IgD-negative memory B cell (primary cell): Measurements from ENCODE around the gene ZYG11A. TPM values are rescaled to one million over a fixed set of nuclear protein-coding genes. Genes with fewer than 3 reads are reported as not detected.
A peak's percentile ranks its signal among the peaks of the same experiment; 100 is the strongest.

Source experiments
- H3K27ac Mint-ChIP-seq, 3 donors: one replicate each; pipeline ENCODE4 v1.8.0; 2020 to 2022; ENCODE audit warnings: mild to moderate bottlenecking in 3 of 3, mixed read lengths in 3 of 3, moderate library complexity in 1 of 3
- H3K27me3 Mint-ChIP-seq: one replicate; pipeline ENCODE4 v1.8.0; 2021; ENCODE audit warnings: mixed read lengths
- H3K36me3 Mint-ChIP-seq: one replicate; pipeline ENCODE4 v1.8.0; 2020; ENCODE audit warnings: mild to moderate bottlenecking, mixed read lengths
- H3K4me1 Mint-ChIP-seq, 3 donors: one replicate each; pipeline ENCODE4 v1.8.0; 2020 to 2022; ENCODE audit warnings: mixed read lengths in 3 of 3, mild to moderate bottlenecking in 1 of 3
- H3K4me3 Mint-ChIP-seq, 4 donors: one replicate each; pipeline ENCODE4 v1.8.0; 2020 to 2022; ENCODE audit warnings: mild to moderate bottlenecking in 4 of 4, mixed read lengths in 4 of 4, moderate library complexity in 3 of 4
- H3K9me3 Mint-ChIP-seq, 3 donors: one replicate each; pipeline ENCODE4 v1.8.0; 2020 to 2021; ENCODE audit warnings: mixed read lengths in 3 of 3, mild to moderate bottlenecking in 1 of 3
- polyA plus RNA-seq: library from polyadenylated mRNA; unstranded; fragments of 300-500 nt; fragmentation: Illumina TruSeq; gene quantifications from one replicate; pipeline ENCODE4 v1.2.3, GENCODE V29; 2021

The ZYG11A gene
- polyA plus RNA-seq, 1 donor from 2014 or later, result 0.33 TPM

GRCh38 chr1:52904208-52904926 is 61.8 kb downstream of the ZYG11A start:
- Mint-ChIP-seq H3K27me3 (no peaks in the 10 kb centered on the region), H3K9me3 (no peaks in the 10 kb centered on the region), H3K4me3 (no peak overlapping the region), H3K36me3 (peaks cover 4% of the 10 kb centered on the region), H3K27ac (peak overlapping the region in 1 of 3 donors; percentile 35), H3K4me1 (peaks cover 0 to 1% (median 0%) of the 10 kb centered on the region in 3 donors)

GRCh38 chr1:52904927-52905698 is 62.6 kb downstream of the ZYG11A start:
- Mint-ChIP-seq H3K36me3 (peaks cover 7% of the 10 kb centered on the region), H3K27ac (peak overlapping the region in 1 of 3 donors; percentile 71), H3K9me3 (no peaks in the 10 kb centered on the region), H3K27me3 (no peaks in the 10 kb centered on the region), H3K4me3 (no peak overlapping the region), H3K4me1 (peaks cover 0 to 1% (median 0%) of the 10 kb centered on the region in 3 donors)

GRCh38 chr1:52906135-52906603 is 63.6 kb downstream of the ZYG11A start:
- Mint-ChIP-seq H3K27ac (peak overlapping the region in 1 of 3 donors; percentile 71), H3K27me3 (no peaks in the 10 kb centered on the region), H3K9me3 (no peaks in the 10 kb centered on the region), H3K4me1 (peaks cover 0 to 1% (median 0%) of the 10 kb centered on the region in 3 donors), H3K4me3 (no peak overlapping the region), H3K36me3 (peaks cover 7% of the 10 kb centered on the region)

GRCh38 chr1:52907068-52907811 is 64.7 kb downstream of the ZYG11A start:
- H3K27me3 Mint-ChIP-seq, result no peaks in the 10 kb centered on the region
- H3K9me3 Mint-ChIP-seq, result no peaks in the 10 kb centered on the region
- H3K4me3 Mint-ChIP-seq, result no peak overlapping the region
- H3K36me3 Mint-ChIP-seq, result peaks cover 7% of the 10 kb centered on the region
- peaks cover 0 to 1% (median 0%) of the 10 kb centered on the region in 3 donors for H3K4me1 Mint-ChIP-seq
- no peak overlapping the region for H3K27ac Mint-ChIP-seq

- H3K4me3 Mint-ChIP-seq, result no peak overlapping the region
- H3K27ac Mint-ChIP-seq, result no peak overlapping the region
- peaks cover 0 to 1% (median 0%) of the 10 kb centered on the region in 3 donors for H3K4me1 Mint-ChIP-seq
- peaks cover 7% of the 10 kb centered on the region for H3K36me3 Mint-ChIP-seq
- no peaks in the 10 kb centered on the region for H3K27me3 Mint-ChIP-seq
- H3K9me3 Mint-ChIP-seq, result no peaks in the 10 kb centered on the region
These were observed 65.2 kb downstream of the ZYG11A start for GRCh38 chr1:52907812-52908153.

- Mint-ChIP-seq H3K36me3 (peaks cover 4% of the 10 kb centered on the region), H3K4me1 (peaks cover 0 to 1% (median 0%) of the 10 kb centered on the region in 3 donors), H3K27ac (no peak overlapping the region), H3K9me3 (no peaks in the 10 kb centered on the region), H3K27me3 (no peaks in the 10 kb centered on the region), H3K4me3 (no peak overlapping the region)
These were observed 69.0 kb downstream of the ZYG11A start for GRCh38 chr1:52911541-52911940.

GRCh38 chr1:52913014-52913413 is 70.5 kb downstream of the ZYG11A start:
- H3K9me3 Mint-ChIP-seq, result no peaks in the 10 kb centered on the region
- H3K4me1 Mint-ChIP-seq, result peaks cover 0 to 5% (median 4%) of the 10 kb centered on the region in 3 donors
- H3K27me3 Mint-ChIP-seq, result no peaks in the 10 kb centered on the region
- H3K27ac Mint-ChIP-seq, result no peak overlapping the region
- H3K4me3 Mint-ChIP-seq, result no peak overlapping the region
- H3K36me3 Mint-ChIP-seq, result peaks cover 3% of the 10 kb centered on the region

- Mint-ChIP-seq H3K36me3 (peaks cover 3% of the 10 kb centered on the region), H3K27ac (no peak overlapping the region), H3K27me3 (no peaks in the 10 kb centered on the region), H3K4me1 (peaks cover 0 to 4% (median 3%) of the 10 kb centered on the region in 3 donors), H3K9me3 (no peaks in the 10 kb centered on the region), H3K4me3 (no peak overlapping the region)
These were observed 71.0 kb downstream of the ZYG11A start for GRCh38 chr1:52913537-52913936.

- no peaks in the 10 kb centered on the region for H3K9me3 Mint-ChIP-seq
- H3K36me3 Mint-ChIP-seq, result peaks cover 3% of the 10 kb centered on the region
- H3K4me1 Mint-ChIP-seq, result peaks cover 4 to 8% (median 6%) of the 10 kb centered on the region in 3 donors
- no peak overlapping the region for H3K4me3 Mint-ChIP-seq
- no peaks in the 10 kb centered on the region for H3K27me3 Mint-ChIP-seq
- H3K27ac Mint-ChIP-seq, result no peak overlapping the region
These were observed 71.9 kb downstream of the ZYG11A start for GRCh38 chr1:52914463-52914862.

GRCh38 chr1:52915211-52915854 is 72.8 kb downstream of the ZYG11A start:
- H3K27ac Mint-ChIP-seq, result no peak overlapping the region
- H3K4me1 Mint-ChIP-seq, result peaks cover 12 to 14% (median 13%) of the 10 kb centered on the region in 3 donors
- no peaks in the 10 kb centered on the region for H3K9me3 Mint-ChIP-seq
- no peaks in the 10 kb centered on the region for H3K27me3 Mint-ChIP-seq
- no peaks in the 10 kb centered on the region for H3K36me3 Mint-ChIP-seq
- H3K4me3 Mint-ChIP-seq, result no peak overlapping the region

GRCh38 chr1:52915855-52916220 is 73.3 kb downstream of the ZYG11A start:
- Mint-ChIP-seq H3K27me3 (no peaks in the 10 kb centered on the region), H3K36me3 (no peaks in the 10 kb centered on the region), H3K27ac (peak overlapping the region in 1 of 3 donors; percentile 37), H3K9me3 (no peaks in the 10 kb centered on the region), H3K4me1 (peaks cover 12 to 16% (median 13%) of the 10 kb centered on the region in 3 donors), H3K4me3 (no peak overlapping the region)

GRCh38 chr1:52916241-52916975 is 73.8 kb downstream of the ZYG11A start:
- Mint-ChIP-seq H3K36me3 (no peaks in the 10 kb centered on the region), H3K27ac (peak overlapping the region in 2 of 3 donors; percentile 37 to 78), H3K9me3 (no peaks in the 10 kb centered on the region), H3K27me3 (no peaks in the 10 kb centered on the region), H3K4me1 (peaks cover 12 to 16% (median 13%) of the 10 kb centered on the region in 3 donors), H3K4me3 (no peak overlapping the region)

- no peaks in the 10 kb centered on the region for H3K9me3 Mint-ChIP-seq
- H3K27ac Mint-ChIP-seq, result peak overlapping the region in 1 of 3 donors; percentile 3
- no peak overlapping the region for H3K4me3 Mint-ChIP-seq
- peaks cover 17 to 19% (median 17%) of the 10 kb centered on the region in 3 donors for H3K4me1 Mint-ChIP-seq
- no peaks in the 10 kb centered on the region for H3K27me3 Mint-ChIP-seq
- no peaks in the 10 kb centered on the region for H3K36me3 Mint-ChIP-seq
These were observed 74.6 kb downstream of the ZYG11A start for GRCh38 chr1:52917156-52917555.

GRCh38 chr1:52917581-52917980 is 75.0 kb downstream of the ZYG11A start:
- Mint-ChIP-seq H3K27ac (peak overlapping the region in 1 of 3 donors; percentile 3), H3K4me3 (no peak overlapping the region), H3K27me3 (no peaks in the 10 kb centered on the region), H3K9me3 (no peaks in the 10 kb centered on the region), H3K36me3 (no peaks in the 10 kb centered on the region), H3K4me1 (peaks cover 17 to 21% (median 17%) of the 10 kb centered on the region in 3 donors)
